SK-N-SH (cell line): ENCODE measurements around the gene KIRREL1. TPM values are rescaled to one million over a fixed set of nuclear protein-coding genes. Genes with fewer than 3 reads are reported as not detected.

Experiments
- CTCF ChIA-PET: fragments of 300-600, 350-600 bp; formaldehyde crosslinking; extraction: SDS; loops from one replicate; lab custom pipeline; 2021; lab: Yijun Ruan, JAX
- POLR2A ChIA-PET: fragments of 350-600 bp; sonication (Branson Sonifier 250); formaldehyde crosslinking; extraction: SDS; loops from one replicate; lab custom pipeline; 2020; ENCODE audit warnings: antibody characterized with exemption, inconsistent platforms; lab: Yijun Ruan, JAX
- DNase-seq: peaks from one replicate; pipeline ENCODE4 v3.0.0; 2012
- H2AFZ ChIP-seq: fragments of 200-600 bp; sonication (generic); 2 replicates; pipeline ENCODE4 v1.8.1; 2016; ENCODE audit warnings: antibody characterized with exemption, mild to moderate bottlenecking, low read depth
- H3F3A ChIP-seq: fragments of 200-600 bp; sonication (generic); replicated peaks from 2 replicates; pipeline ENCODE3; 2016; ENCODE audit warnings: antibody characterized with exemption, mild to moderate bottlenecking; ENCODE audit not compliant: insufficient read depth
- H3K27ac ChIP-seq, 2 experiments: fragments of 200-500 bp in 1 of 2; fragments of 200-600 bp in 1 of 2; sonication (Bioruptor generic) in 1 of 2; sonication (generic), shearing (Covaris generic) in 1 of 2; 2 replicates each; pipeline versions ENCODE4 v1.5.1 to v1.6.1; 2014 to 2016; ENCODE audit warnings: low read depth in 2 of 2, inconsistent platforms in 1 of 2, low read length in 1 of 2, mild to moderate bottlenecking in 1 of 2, mixed read lengths in 1 of 2
- H3K27me3 ChIP-seq: fragments of 200-600 bp; sonication (generic), shearing (Covaris generic); 2 replicates; pipeline ENCODE4 v1.6.1; 2016; ENCODE audit warnings: mixed run types; ENCODE audit not compliant: insufficient read depth
- H3K36me3 ChIP-seq, 2 experiments: fragments of 200-500 bp in 1 of 2; fragments of 200-600 bp in 1 of 2; sonication (Bioruptor generic) in 1 of 2; sonication (generic) in 1 of 2; replicated peaks in 1 of 2; 2 replicates each; pipeline versions ENCODE3 to v1.5.1; 2014 to 2016; ENCODE audit warnings: low read length in 1 of 2, mild to moderate bottlenecking in 1 of 2; ENCODE audit not compliant: insufficient read depth in 2 of 2, control insufficient read depth in 1 of 2
- H3K4me1 ChIP-seq, 2 experiments: fragments of 200-500 bp in 1 of 2; fragments of 200-600 bp in 1 of 2; sonication (Bioruptor generic) in 1 of 2; sonication (generic), shearing (Covaris generic) in 1 of 2; 2 replicates each; pipeline versions ENCODE4 v1.5.1 to v1.6.1; 2014 to 2016; ENCODE audit warnings: low read depth in 1 of 2, low read length in 1 of 2, mixed run types in 1 of 2; ENCODE audit not compliant: insufficient read depth in 2 of 2, control insufficient read depth in 1 of 2
- H3K4me2 ChIP-seq: fragments of 200-600 bp; sonication (generic), shearing (Covaris generic); 2 replicates; pipeline ENCODE4 v1.6.1; 2017; ENCODE audit warnings: mixed run types
- H3K4me3 ChIP-seq, 2 experiments: fragments of 200-500 bp in 1 of 2; fragments of 200-600 bp in 1 of 2; sonication (Bioruptor generic) in 1 of 2; sonication (generic), shearing (Covaris generic) in 1 of 2; 2 replicates each; pipeline versions ENCODE4 v1.5.1 to v1.8.1; 2014 to 2016; ENCODE audit warnings: low read depth in 2 of 2, inconsistent platforms in 1 of 2, low read length in 1 of 2, mild to moderate bottlenecking in 1 of 2, mixed read lengths in 1 of 2, moderate library complexity in 1 of 2
- H3K79me2 ChIP-seq: fragments of 200-600 bp; sonication (generic); 2 replicates; pipeline ENCODE4 v1.8.1; 2017; ENCODE audit warnings: mild to moderate bottlenecking; ENCODE audit not compliant: insufficient read depth
- H3K9ac ChIP-seq: fragments of 200-600 bp; sonication (generic); 2 replicates; pipeline ENCODE4 v1.6.1; 2017; ENCODE audit warnings: mixed run types
- H3K9me2 ChIP-seq: fragments of 200-600 bp; sonication (generic); 2 replicates; pipeline ENCODE4 v1.6.1; 2017; ENCODE audit warnings: mixed run types
- H3K9me3 ChIP-seq: fragments of 200-600 bp; sonication (generic); 2 replicates; pipeline ENCODE4 v1.6.1; 2017; ENCODE audit warnings: mixed run types, mild to moderate bottlenecking, moderate library complexity
- H4K20me1 ChIP-seq: fragments of 200-600 bp; sonication (generic); 2 replicates; pipeline ENCODE4 v1.6.1; 2017; ENCODE audit warnings: mild to moderate bottlenecking, mixed run types; ENCODE audit not compliant: insufficient read depth
- CHD2 ChIP-seq: fragments of 150-350 bp; IDR thresholded peaks from 2 replicates; pipeline ENCODE4 v1.6.1; 2018; ENCODE audit warnings: low read length; ENCODE audit not compliant: partially characterized antibody
- CTCF ChIP-seq: fragments of 200-600 bp; sonication (generic); IDR thresholded peaks from 2 replicates; pipeline ENCODE4 v1.6.1; 2017; ENCODE audit warnings: antibody characterized with exemption, mild to moderate bottlenecking, moderate library complexity
- EZH2phosphoT487 ChIP-seq: fragments of 200-600 bp; sonication (generic); IDR thresholded peaks from 2 replicates; pipeline ENCODE4 v1.6.1; 2017; ENCODE audit warnings: low read depth, mixed run types, mild to moderate bottlenecking, antibody characterized with exemption, moderate library complexity, borderline replicate concordance
- FOSL2 ChIP-seq: IDR thresholded peaks from 2 replicates; pipeline ENCODE4 v1.4.0; 2012; ENCODE audit warnings: low read depth, mild to moderate bottlenecking, moderate library complexity, borderline replicate concordance
- FOXM1 ChIP-seq: IDR thresholded peaks from 2 replicates; pipeline ENCODE4 v1.4.0; 2012; ENCODE audit warnings: low read depth, mild to moderate bottlenecking
- GABPA ChIP-seq: IDR thresholded peaks from 2 replicates; pipeline ENCODE4 v1.4.0; 2012; ENCODE audit warnings: low read depth, mild to moderate bottlenecking
- GATA2 ChIP-seq: sonication (generic); formaldehyde crosslinking; IDR thresholded peaks from 2 replicates; pipeline ENCODE4 v1.5.0; 2020; ENCODE audit warnings: mild to moderate bottlenecking, missing genetic modification reagents
- IRF3 ChIP-seq: fragments of 150-350 bp; IDR thresholded peaks from 2 replicates; pipeline ENCODE4 v1.6.1; 2016; ENCODE audit warnings: mild to moderate bottlenecking, low read depth, low read length
- MXI1 ChIP-seq: IDR thresholded peaks from 2 replicates; pipeline ENCODE4 v1.6.1; 2012; ENCODE audit warnings: mild to moderate bottlenecking, low read depth, low read length, improper control_type of control experiment
- NFIC ChIP-seq: IDR thresholded peaks from 2 replicates; pipeline ENCODE4 v1.4.0; 2012; ENCODE audit warnings: borderline replicate concordance
- PBX3 ChIP-seq: IDR thresholded peaks from 2 replicates; pipeline ENCODE4; 2012
- REST ChIP-seq: IDR thresholded peaks from 2 replicates; pipeline ENCODE4 v1.6.1; 2012; ENCODE audit warnings: mild to moderate bottlenecking, low read depth, low read length, moderate library complexity
- SIN3A ChIP-seq: IDR thresholded peaks from 2 replicates; pipeline ENCODE4 v1.6.1; 2012; ENCODE audit warnings: low read depth, mild to moderate bottlenecking, low read length, moderate library complexity, borderline replicate concordance
- SMC3 ChIP-seq: IDR thresholded peaks from 2 replicates; pipeline ENCODE4 v1.6.1; 2012; ENCODE audit warnings: low read depth, low read length, improper control_type of control experiment
- TEAD4 ChIP-seq: IDR thresholded peaks from 2 replicates; pipeline ENCODE4 v1.4.0; 2012; ENCODE audit warnings: mild to moderate bottlenecking, borderline replicate concordance; ENCODE audit not compliant: insufficient read depth
- YY1 ChIP-seq: IDR thresholded peaks from 2 replicates; pipeline ENCODE4 v1.4.0; 2012; ENCODE audit warnings: low read depth, mild to moderate bottlenecking
- WGBS: methylation state at CpG from one replicate; pipeline ENCODE4 v1.1.6; 2017; ENCODE audit warnings: low lambda C conversion rate; 5-methylcytosine and 5-hydroxymethylcytosine counted together
- polyA plus RNA-seq, 3 experiments: library from polyadenylated mRNA; depleted of rRNA; stranded (reverse); fragments of >200 nt; gene quantifications; 2 replicates each; pipeline ENCODE4 v1.2.3, GENCODE V29; 2012

The KIRREL1 gene
- polyA plus RNA-seq, 1 of the 3 experiments (the other 2 are of a cell fraction): 47.8 TPM

GRCh38 chr1:158147869-158148268, 154.4 kb downstream of the KIRREL1 start:
- no peaks in the 10 kb centered on the region for H4K20me1 ChIP-seq
- H3F3A ChIP-seq: peaks cover 8% of the 10 kb centered on the region
- peak overlapping the region; percentile 56; the same call in 1 of the 2 replicates for H2AFZ ChIP-seq
- no peak for TF ChIP-seq FOSL2
- TF ChIP-seq TEAD4: no peak
- TF ChIP-seq NFIC: no peak
- no peak for TF ChIP-seq FOXM1
- no peak for TF ChIP-seq CHD2
- TF ChIP-seq MXI1: no peak
- TF ChIP-seq SMC3: no peak
- TF ChIP-seq GABPA: no peak
- TF ChIP-seq IRF3: no peak
- TF ChIP-seq SIN3A: no peak
- TF ChIP-seq REST: no peak
- TF ChIP-seq EZH2phosphoT487: no peak
- TF ChIP-seq YY1: no peak
- no peak for TF ChIP-seq PBX3
- TF ChIP-seq GATA2: no peak
- TF ChIP-seq CTCF: no peak
- H3K27ac ChIP-seq: no peak overlapping the region
- no peaks in the 10 kb centered on the region for H3K27me3 ChIP-seq
- no peak overlapping the region for H3K4me2 ChIP-seq
- peaks cover 0 to 8% of the 10 kb centered on the region in 2 experiments; a peak in 2 of 4 replicates for H3K4me1 ChIP-seq
- CTCF ChIA-PET: no interaction called here
- no peaks in the 10 kb centered on the region for H3K79me2 ChIP-seq
- WGBS: 41% methylated on average over 3 of the region's 3 CpGs
- no peak overlapping the region for H3K4me3 ChIP-seq
- no peaks in the 10 kb centered on the region for H3K9me3 ChIP-seq
- DNase-seq: no peak
- POLR2A ChIA-PET: no interaction called here
- no peaks in the 10 kb centered on the region for H3K36me3 ChIP-seq
- H3K9ac ChIP-seq: no peak overlapping the region
- no peaks in the 10 kb centered on the region for H3K9me2 ChIP-seq
